Prostate gland (tissue), 2 donors: ENCODE results near the gene COX5A. TPM values are rescaled to one million over a fixed set of nuclear protein-coding genes. Genes with fewer than 3 reads are reported as not detected.

ENCODE experiments used
- DNase-seq: peaks from one replicate; pipeline ENCODE4 v3.0.0-alpha.2; 2019; ENCODE audit warnings: low spot score
- H3K27ac ChIP-seq, 2 donors: fragments of 200-600 bp; sonication (generic); 2 replicates each; pipeline ENCODE4 v1.5.1; 2017 to 2019
- H3K27me3 ChIP-seq: fragments of 200-600 bp; sonication (generic); replicated peaks from 2 replicates; pipeline ENCODE4 v1.5.1; 2019; ENCODE audit not compliant: insufficient read depth
- H3K36me3 ChIP-seq, 2 donors: fragments of 200-600 bp; sonication (generic); 1 replicate in 1 of 2; 2 replicates in 1 of 2; pipeline versions ENCODE4 v1.5.1 to v1.8.1; 2017 to 2019
- H3K4me1 ChIP-seq: fragments of 200-600 bp; sonication (generic); replicated peaks from 2 replicates; pipeline ENCODE4 v1.5.1; 2019
- H3K4me3 ChIP-seq, 2 donors: fragments of 200-600 bp; sonication (generic); 2 replicates each; pipeline ENCODE4 v1.5.1; 2017 to 2019
- H3K9me3 ChIP-seq: fragments of 200-600 bp; sonication (generic); 2 replicates; pipeline ENCODE4 v1.5.1; 2017
- POLR2A ChIP-seq: fragments of 450-650 bp; IDR thresholded peaks from one replicate; pipeline ENCODE4 v1.6.1; 2016; ENCODE audit warnings: antibody characterized with exemption, mild to moderate bottlenecking
- POLR2AphosphoS5 ChIP-seq: sonication (generic); formaldehyde crosslinking; IDR thresholded peaks from one replicate; pipeline ENCODE4 v1.6.1; 2017; ENCODE audit warnings: antibody characterized with exemption
- WGBS: methylation state at CpG from one replicate; pipeline ENCODE4 v1.1.5; 2018; 5-methylcytosine and 5-hydroxymethylcytosine counted together
- intact Hi-C: fragments of 100-400 bp; cut with DNase I; formaldehyde crosslinking; loops from one replicate; pipeline ENCODE4 v1.14.2; 2022
- total RNA-seq, 2 donors: library from RNA; depleted of rRNA; stranded (reverse); fragments of >200 nt; gene quantifications; one replicate each; pipeline ENCODE4 v1.1.0, GENCODE V29; 2016
- TF ChIP-seq, protein P1 (sequence below), 4 experiments: fragments of 200-600 bp in 2 of 4; fragments of 450-650 bp in 2 of 4; sonication (generic) in 2 of 4; IDR thresholded peaks; 1 replicate in 3 of 4; 2 replicates in 1 of 4; pipeline ENCODE4 v1.5.1; 2016 to 2019; ENCODE audit warnings: antibody characterized with exemption in 4 of 4, mild to moderate bottlenecking in 2 of 4, moderate library complexity in 2 of 4

The COX5A gene
- total RNA-seq, 2 donors from 2014 or later, result 93.3 to 171 TPM

DNA sequence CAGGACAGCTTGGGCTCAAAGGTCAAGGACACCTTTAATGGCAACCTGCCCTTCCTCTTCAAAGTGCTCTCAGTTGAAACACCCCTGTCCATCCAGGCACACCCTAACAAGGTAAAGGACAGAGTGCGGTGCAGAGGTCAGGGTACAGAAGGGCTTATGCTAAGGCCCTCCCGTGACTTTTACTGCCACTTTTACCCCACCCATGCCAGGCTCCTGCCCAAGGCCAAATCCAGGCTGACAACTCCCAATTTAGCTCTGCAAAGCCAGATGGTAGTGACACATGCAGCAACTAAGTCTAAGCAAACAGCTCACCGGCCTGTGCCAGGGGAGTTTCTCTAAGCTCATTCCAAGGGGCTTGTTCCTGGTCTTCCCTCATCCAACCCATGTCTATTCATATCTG lies 46.4 kb downstream of the COX5A start:
- TF ChIP-seq, protein P1, sequence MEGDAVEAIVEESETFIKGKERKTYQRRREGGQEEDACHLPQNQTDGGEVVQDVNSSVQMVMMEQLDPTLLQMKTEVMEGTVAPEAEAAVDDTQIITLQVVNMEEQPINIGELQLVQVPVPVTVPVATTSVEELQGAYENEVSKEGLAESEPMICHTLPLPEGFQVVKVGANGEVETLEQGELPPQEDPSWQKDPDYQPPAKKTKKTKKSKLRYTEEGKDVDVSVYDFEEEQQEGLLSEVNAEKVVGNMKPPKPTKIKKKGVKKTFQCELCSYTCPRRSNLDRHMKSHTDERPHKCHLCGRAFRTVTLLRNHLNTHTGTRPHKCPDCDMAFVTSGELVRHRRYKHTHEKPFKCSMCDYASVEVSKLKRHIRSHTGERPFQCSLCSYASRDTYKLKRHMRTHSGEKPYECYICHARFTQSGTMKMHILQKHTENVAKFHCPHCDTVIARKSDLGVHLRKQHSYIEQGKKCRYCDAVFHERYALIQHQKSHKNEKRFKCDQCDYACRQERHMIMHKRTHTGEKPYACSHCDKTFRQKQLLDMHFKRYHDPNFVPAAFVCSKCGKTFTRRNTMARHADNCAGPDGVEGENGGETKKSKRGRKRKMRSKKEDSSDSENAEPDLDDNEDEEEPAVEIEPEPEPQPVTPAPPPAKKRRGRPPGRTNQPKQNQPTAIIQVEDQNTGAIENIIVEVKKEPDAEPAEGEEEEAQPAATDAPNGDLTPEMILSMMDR (IDR thresholded peaks at IDR 0.05), result no peak
- TF ChIP-seq POLR2A (no peak), POLR2AphosphoS5 (no peak)
- H3K4me1 ChIP-seq, result no peaks in the 10 kb centered on the region
- no peaks in the 10 kb centered on the region for H3K27me3 ChIP-seq
- H3K9me3 ChIP-seq, result no peaks in the 10 kb centered on the region
- H3K27ac ChIP-seq, result no peak overlapping the region
- no peak for DNase-seq
- no peaks in the 10 kb centered on the region for H3K36me3 ChIP-seq
- intact Hi-C loops, result no loop called here
- 79% methylated on average over 3 of the region's 3 CpGs for WGBS
- no peak overlapping the region for H3K4me3 ChIP-seq

DNA sequence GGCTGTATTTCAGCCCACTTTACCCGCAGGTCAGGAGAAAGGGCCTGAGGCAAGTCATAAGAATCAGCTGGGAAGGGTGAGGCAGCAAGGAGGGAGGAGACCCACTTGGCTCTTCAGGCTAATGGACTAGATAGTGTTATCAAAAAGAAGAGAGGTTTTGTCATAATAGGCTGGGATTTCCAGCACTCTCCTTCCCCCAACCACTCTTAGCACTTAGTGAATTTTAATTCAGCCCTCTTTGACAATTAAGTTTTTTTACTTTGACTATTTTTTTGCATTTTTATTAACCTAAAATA lies 47.3 kb downstream of the COX5A start:
- peak overlapping the region in 1 of 2 donors; percentile 81 for H3K27ac ChIP-seq

DNA sequence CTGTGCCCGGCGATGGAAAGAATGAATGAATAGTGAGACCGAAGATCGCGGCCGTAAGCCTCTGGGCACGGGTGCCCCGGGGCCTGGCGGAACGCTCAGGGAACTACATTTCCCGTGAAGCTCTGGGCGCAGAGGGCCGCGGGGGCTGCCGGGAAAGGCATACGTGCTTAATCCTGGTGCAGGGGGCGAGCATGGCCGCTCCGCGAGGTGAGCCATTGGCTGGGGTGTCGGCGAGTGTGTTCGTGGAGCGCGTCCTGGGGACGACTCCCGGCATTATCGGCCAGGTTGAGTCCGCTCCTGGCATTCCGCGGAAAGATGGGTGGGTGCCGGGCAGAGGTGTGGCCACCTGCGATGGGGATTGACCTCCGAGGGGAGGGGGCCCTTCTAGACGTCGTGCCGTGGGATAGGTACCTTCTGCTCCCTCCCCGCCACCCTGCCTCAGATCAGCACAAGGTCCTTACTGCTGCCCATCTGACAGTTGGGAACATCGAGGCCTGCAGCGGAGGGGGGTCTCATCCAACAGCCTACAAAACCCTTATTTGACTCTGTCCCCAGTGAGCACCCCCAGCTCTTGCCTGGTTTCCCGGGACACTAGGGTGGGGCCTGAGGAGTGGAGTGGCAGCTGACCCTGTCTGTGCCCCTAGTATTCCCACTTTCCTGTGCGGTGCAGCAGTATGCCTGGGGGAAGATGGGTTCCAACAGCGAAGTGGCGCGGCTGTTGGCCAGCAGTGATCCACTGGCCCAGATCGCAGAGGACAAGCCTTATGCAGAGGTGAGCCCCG lies 47.8 kb downstream of the COX5A start, which contains the start of gene MPI:
MPI (plus strand) TSS at position 160 of the 782 bp plus-strand sequence; CDS start at position 192, 32 bp downstream.
- WGBS, result under 1% methylated on average over 40 of the region's 47 CpGs
- Histone ChIP-seq H3K4me1 (no peaks in the 10 kb centered on the region), H3K36me3 (no peaks in the 10 kb centered on the region)

More for the DNA sequence above, 47.3 kb downstream of the COX5A start:
- Histone ChIP-seq H3K9me3 (no peaks in the 10 kb centered on the region), H3K4me1 (no peaks in the 10 kb centered on the region), H3K27me3 (no peaks in the 10 kb centered on the region), H3K36me3 (no peaks in the 10 kb centered on the region), H3K4me3 (peak overlapping the region; percentile 87 to 92)
- intact Hi-C loops, result no loop called here
- WGBS, result 0% methylated on average over 1 of the region's 1 CpG
- TF ChIP-seq, protein P1 (IDR thresholded peaks at IDR 0.05), result no peak
- TF ChIP-seq POLR2AphosphoS5 (no peak), POLR2A (no peak)
- DNase-seq, result no peak

DNA sequence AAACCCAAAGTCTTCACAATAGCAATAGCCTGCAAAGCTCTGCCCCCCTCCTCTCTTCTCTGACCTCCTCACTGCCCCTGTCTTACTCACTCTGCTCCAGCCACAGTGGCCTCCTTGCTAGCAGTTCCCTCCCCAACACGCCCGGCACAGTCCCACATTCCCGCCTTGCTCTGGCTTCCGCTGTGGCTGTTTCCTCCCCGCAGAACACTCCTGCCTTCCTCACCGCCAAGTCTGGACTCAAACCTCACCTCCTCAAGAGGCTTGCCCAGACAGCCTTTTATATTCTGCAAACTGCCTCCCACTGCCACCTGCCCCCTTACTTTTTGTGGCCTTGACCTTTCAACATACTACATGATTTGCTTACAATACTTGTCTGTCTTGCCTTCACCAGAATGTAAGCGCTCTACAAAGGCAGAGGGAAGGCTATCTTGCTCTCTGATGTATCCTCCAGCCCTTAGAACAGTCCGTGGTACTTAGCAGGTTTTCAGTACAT lies 48.4 kb downstream of the COX5A start:
- Histone ChIP-seq H3K9me3 (no peaks in the 10 kb centered on the region), H3K4me3 (peak overlapping the region; percentile 87 to 92), H3K27me3 (no peaks in the 10 kb centered on the region), H3K36me3 (no peaks in the 10 kb centered on the region), H3K4me1 (no peaks in the 10 kb centered on the region), H3K27ac (peak overlapping the region; percentile 69 to 81)
- no peak for DNase-seq
- intact Hi-C loops, result no loop called here
- 17% methylated on average over 8 of the region's 8 CpGs for WGBS
- TF ChIP-seq POLR2AphosphoS5 (no peak), POLR2A (no peak)
- TF ChIP-seq, protein P1 (IDR thresholded peaks at IDR 0.05), result no peak

More for the DNA sequence above, 47.8 kb downstream of the COX5A start, which contains the start of gene MPI:
- intact Hi-C loops, result no loop called here
- Histone ChIP-seq H3K4me3 (peak within 1 kb of the TSS; percentile 87 to 92), H3K27ac (peak within 1 kb of the TSS; percentile 69 to 81), H3K9me3 (no peaks in the 10 kb centered on the region), H3K27me3 (no peaks in the 10 kb centered on the region)
- DNase-seq, result peak; percentile 77
- TF ChIP-seq POLR2A (peak; percentile 52), POLR2AphosphoS5 (peak; percentile 93)
- TF ChIP-seq, protein P1 (IDR thresholded peaks at IDR 0.05), result peak in 3 of 4 experiments; percentile 22 to 56 (median 48)
